Measurements from ENCODE around the gene NHP2.
A peak's percentile ranks its signal among the peaks of the same experiment; 100 is the strongest.
"Not testable (repeated sequence)": the region's sequence is repeated elsewhere in the genome, so short reads cannot be mapped to it uniquely, and the experiment has no call there.

NHP2 gene

GRCh38 chr5:178153530-178154340, at the start of gene NHP2:
TSS of gene NHP2 (minus strand) at chr5:178153885. CDS start at chr5:178153817, 68 bp downstream.
- peak; percentile 96 for DNase-seq

GRCh38 chr5:178202541-178202940, 48.9 kb upstream of the NHP2 start:
- no peak for DNase-seq

- no peak for DNase-seq
These were observed 48.2 kb upstream of the NHP2 start for GRCh38 chr5:178201927-178202235.

GRCh38 chr5:178201221-178201926, 47.7 kb upstream of the NHP2 start:
- DNase-seq, result no peak

GRCh38 chr5:178199581-178200434, 46.1 kb upstream of the NHP2 start:
- no peak for DNase-seq

- DNase-seq, result no peak
These were observed 45.0 kb upstream of the NHP2 start for GRCh38 chr5:178198706-178199105.

- DNase-seq, result not testable (repeated sequence)
These were observed 44.5 kb upstream of the NHP2 start for GRCh38 chr5:178198151-178198550.

- DNase-seq, result no peak
These were observed 43.3 kb upstream of the NHP2 start for GRCh38 chr5:178196986-178197385.

GRCh38 chr5:178196281-178196812, 42.7 kb upstream of the NHP2 start:
- DNase-seq, result no peak

GRCh38 chr5:178194026-178194425, 40.3 kb upstream of the NHP2 start:
- DNase-seq, result no peak

- DNase-seq, result no peak
These were observed 39.6 kb upstream of the NHP2 start for GRCh38 chr5:178193251-178193809.

GRCh38 chr5:178192787-178193186, 39.1 kb upstream of the NHP2 start:
- DNase-seq, result no peak

- DNase-seq, result no peak
These were observed 38.6 kb upstream of the NHP2 start for GRCh38 chr5:178192244-178192643.

GRCh38 chr5:178191661-178192060, 38.0 kb upstream of the NHP2 start:
- DNase-seq, result no peak

- no peak for DNase-seq
These were observed 35.7 kb upstream of the NHP2 start for GRCh38 chr5:178189433-178189832.

- no peak for DNase-seq
These were observed 33.3 kb upstream of the NHP2 start, which contains the start of gene GMCL2 for GRCh38 chr5:178187014-178187413. TSS of gene GMCL2 (minus strand) at chr5:178187371. CDS start at chr5:178187299, 72 bp downstream.

- DNase-seq, result no peak
These were observed 32.7 kb upstream of the NHP2 start for GRCh38 chr5:178186427-178186826.

GRCh38 chr5:178182158-178182876, 28.6 kb upstream of the NHP2 start:
- no peak for DNase-seq

GRCh38 chr5:178180141-178180863, 26.6 kb upstream of the NHP2 start:
- DNase-seq, result no peak

- DNase-seq, result no peak
These were observed 23.9 kb upstream of the NHP2 start for GRCh38 chr5:178177569-178177968.

GRCh38 chr5:178176791-178177190, 23.1 kb upstream of the NHP2 start:
- DNase-seq, result no peak
